ENCODE data around the gene SETD2. TPM values are rescaled to one million over a fixed set of nuclear protein-coding genes. Genes with fewer than 3 reads are reported as not detected.

The SETD2 gene
- total RNA-seq, result 10 to 100 TPM; 25.0 to 27.5 TPM

DNA sequence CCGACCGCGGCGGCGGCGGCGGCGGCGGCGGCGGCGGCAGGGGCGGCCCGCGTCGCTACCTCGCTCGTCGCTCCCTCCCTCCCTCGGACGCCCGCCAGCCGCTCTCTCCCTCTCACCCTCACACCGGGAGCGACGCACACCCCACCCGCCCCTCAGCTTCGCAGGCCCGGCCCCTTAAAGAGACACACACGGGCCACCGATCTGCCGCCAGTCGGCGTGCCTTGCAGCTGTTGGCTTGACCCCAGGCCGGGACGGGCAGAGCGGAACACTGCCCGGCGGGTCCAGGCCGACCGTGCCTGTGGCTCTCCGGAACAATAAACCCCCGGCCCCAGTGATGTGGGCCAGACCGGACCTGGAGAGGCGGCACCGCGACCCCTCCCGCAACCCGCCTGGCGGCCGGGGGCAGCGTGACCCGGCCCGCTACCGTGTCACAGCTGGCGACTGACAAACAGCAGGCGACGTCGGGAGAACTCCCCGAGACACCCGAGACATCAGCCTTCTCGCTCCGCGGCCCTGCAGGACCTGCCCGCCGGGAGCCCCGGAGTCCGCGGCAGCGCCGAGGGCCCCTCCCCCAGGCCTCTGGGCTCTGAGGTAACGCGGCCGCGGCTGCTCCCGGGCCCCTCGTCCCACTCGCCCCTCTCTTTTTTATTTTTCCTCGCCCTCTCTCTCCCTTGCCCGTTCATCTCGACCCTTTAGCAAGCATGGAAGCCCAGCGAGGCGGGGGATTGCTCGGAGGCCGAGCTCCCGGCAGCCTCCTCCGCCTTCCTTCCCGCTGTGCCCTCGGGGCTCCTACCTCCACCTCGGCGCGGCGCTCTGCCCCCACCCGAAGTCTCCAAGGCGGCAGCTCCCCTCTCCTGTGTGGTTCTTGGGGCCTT, at the start of gene SETD2:
Gene SETD2, minus strand, starts transcription at position 107 of the 875 bp plus-strand sequence. CDS start 189 bp downstream, outside the sequence.

DNA sequence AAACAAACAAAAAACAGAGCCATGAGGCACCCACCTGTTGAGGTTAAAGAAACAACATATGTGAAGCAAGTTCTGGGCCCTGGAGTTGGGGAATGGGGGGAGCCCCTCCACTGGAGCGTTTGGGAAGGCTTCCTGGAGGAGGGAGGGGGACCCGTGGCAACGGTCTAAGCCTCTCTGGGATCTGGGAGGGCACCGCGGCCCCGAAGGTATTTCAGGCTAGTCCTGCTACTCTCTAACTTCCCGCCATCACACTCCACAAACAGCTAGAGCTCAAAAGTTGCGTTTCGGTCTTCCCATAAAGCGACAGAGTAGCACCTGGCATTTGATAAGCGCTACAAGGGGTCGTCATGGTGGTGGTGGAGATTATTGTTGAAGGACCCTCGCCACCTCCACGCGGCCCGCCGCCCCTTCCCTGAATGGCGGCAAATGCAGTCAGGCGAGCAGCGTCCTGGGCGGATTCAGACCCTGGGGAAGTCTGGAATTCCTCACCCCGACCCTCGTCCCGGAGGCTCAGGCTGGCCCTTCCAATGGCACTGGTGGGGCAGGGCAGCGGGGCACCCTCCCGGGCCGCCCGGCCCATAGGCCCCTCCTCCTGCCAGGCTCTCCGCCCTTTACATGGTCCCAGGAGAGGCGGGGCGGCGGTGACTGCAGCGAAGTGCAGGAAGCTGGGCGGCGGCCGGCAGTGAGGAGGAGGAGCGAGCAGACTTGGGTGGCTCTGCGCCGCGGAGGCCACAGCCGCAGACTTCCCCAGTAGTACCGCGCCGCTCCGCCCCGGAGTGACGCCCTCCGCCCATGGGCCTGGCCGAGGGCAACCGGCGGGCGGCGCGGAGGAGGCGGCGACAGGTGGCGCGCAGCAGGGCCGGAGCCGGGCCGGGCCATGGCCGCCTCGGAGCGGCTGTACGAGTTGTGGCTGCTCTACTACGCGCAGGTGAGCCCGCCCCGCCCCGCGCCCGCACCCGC, 184.6 kb downstream of the SETD2 start, which contains the start of gene NBEAL2:
Gene NBEAL2, plus strand, starts transcription at position 682 of the 960 bp plus-strand sequence. Its CDS starts 196 bp downstream, at position 878.

DNA sequence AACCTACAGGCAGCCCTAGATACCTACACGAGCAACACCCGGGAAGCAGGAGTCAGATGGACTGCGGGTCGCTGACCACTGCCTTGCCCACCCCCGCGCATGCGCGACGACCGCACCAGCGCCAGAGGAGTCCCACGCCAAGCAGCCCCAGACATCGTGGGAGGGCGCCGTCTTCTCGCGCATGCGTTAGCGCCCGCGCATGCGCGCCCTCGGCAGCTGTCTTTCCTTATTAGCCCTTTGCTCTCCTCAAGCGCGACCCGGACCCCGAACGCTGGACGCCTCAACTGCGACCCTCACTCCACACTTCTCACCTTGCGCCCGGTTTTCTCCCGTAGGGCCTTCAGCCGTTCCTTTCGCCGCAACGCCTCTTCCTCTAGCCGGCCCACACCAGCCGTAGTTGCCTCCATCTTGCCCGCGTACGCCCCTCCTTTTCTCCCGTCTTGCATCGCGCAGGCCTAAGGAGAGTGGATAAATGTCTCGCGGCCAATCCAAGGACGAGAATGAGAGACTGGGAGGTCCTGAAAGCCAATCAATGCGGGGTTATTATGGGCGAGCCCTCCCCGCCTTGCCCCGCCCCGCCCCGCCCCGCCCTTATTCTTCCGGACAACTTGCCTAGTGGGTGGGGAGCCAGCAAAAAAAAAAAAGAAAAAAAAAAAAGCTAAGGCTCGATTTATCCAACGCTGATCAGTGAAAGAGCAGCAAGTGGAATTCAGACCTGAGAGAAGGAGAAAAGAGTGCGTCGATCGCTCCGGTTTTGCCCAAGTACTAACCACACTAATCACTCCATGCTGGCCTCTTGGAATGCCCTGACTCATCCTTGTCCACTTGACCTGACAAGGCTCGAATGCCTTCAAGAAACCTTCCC, 187.4 kb downstream of the SETD2 start, which contains the start of gene CCDC12:
Gene CCDC12, minus strand, starts transcription at position 420 of the 865 bp plus-strand sequence. Its CDS starts 13 bp downstream, at position 407.

Small RNA genes lying within 50 kb of the gene (small RNA-seq; reads per million reads assigned to genes)
- gene MRPL57P3, result 0 reads per million in 2 donors

Other genes with a start within 250 kb of the SETD2 start
- gene CCDC12, start 187.4 kb downstream of the SETD2 start, total RNA-seq, result 10 to 100 TPM; 17.2 to 26.6 TPM
- 1 to 10 TPM; 4.5 to 6.3 TPM for gene NBEAL2, start 184.4 kb downstream of the SETD2 start, total RNA-seq
- gene KIF9, start 118.7 kb upstream of the SETD2 start, total RNA-seq, result 1 to 10 TPM; 3.1 to 6.3 TPM
- 10 to 100 TPM; 15.1 to 28.0 TPM for gene KLHL18, start 118.8 kb upstream of the SETD2 start, total RNA-seq
- gene PTPN23, start 216.9 kb upstream of the SETD2 start, total RNA-seq, result 10 to 100 TPM; 18.9 to 30.0 TPM

All from melanocyte of skin (primary cell).